Suprapubic skin (tissue), 4 donors: ENCODE data around the gene CACNG4. TPM values are rescaled to one million over a fixed set of nuclear protein-coding genes. Genes with fewer than 3 reads are reported as not detected.

Experiments used
- DNase-seq, 2 donors: peaks; one replicate each; pipeline ENCODE4 v3.0.0-alpha.2; 2019; ENCODE audit warnings: low spot score in 2 of 2
- H3K27ac ChIP-seq: fragments of 200-600 bp; sonication (generic); one replicate; pipeline ENCODE4 v1.5.1; 2019
- H3K27me3 ChIP-seq: fragments of 200-600 bp; sonication (generic); one replicate; pipeline ENCODE4 v1.5.1; 2019
- H3K36me3 ChIP-seq: fragments of 200-600 bp; sonication (generic); one replicate; pipeline ENCODE4 v1.5.1; 2019
- H3K4me1 ChIP-seq: fragments of 200-600 bp; sonication (generic); one replicate; pipeline ENCODE4 v1.5.1; 2019
- H3K4me3 ChIP-seq: fragments of 200-600 bp; sonication (generic); one replicate; pipeline ENCODE4 v1.5.1; 2019; ENCODE audit warnings: mild to moderate bottlenecking
- H3K9me3 ChIP-seq: fragments of 200-600 bp; sonication (generic); one replicate; pipeline ENCODE4 v1.5.1; 2019
- CTCF ChIP-seq, 2 donors: fragments of 200-600 bp in 1 of 2; fragments of 450-650 bp in 1 of 2; sonication (generic) in 1 of 2; IDR thresholded peaks; one replicate each; pipeline ENCODE4 v1.5.1; 2016 to 2019; ENCODE audit warnings: antibody characterized with exemption in 2 of 2, mild to moderate bottlenecking in 1 of 2, moderate library complexity in 1 of 2
- EP300 ChIP-seq: sonication (generic); formaldehyde crosslinking; IDR thresholded peaks from one replicate; pipeline ENCODE4 v1.6.1; 2017; ENCODE audit warnings: antibody characterized with exemption
- POLR2A ChIP-seq, 2 donors: fragments of 450-650 bp; IDR thresholded peaks; one replicate each; pipeline ENCODE4 v1.6.1; 2017; ENCODE audit warnings: antibody characterized with exemption in 2 of 2, mild to moderate bottlenecking in 2 of 2, moderate library complexity in 2 of 2
- POLR2AphosphoS5 ChIP-seq, 3 donors: sonication (generic); formaldehyde crosslinking; IDR thresholded peaks; one replicate each; pipeline ENCODE4 v1.6.1; 2017; ENCODE audit warnings: antibody characterized with exemption in 3 of 3
- WGBS: methylation state at CpG from one replicate; pipeline ENCODE4 v1.1.5; 2018; 5-methylcytosine and 5-hydroxymethylcytosine counted together
- total RNA-seq, 4 donors: library from RNA; depleted of rRNA; stranded (reverse); fragments of >200 nt; gene quantifications; one replicate each; pipeline ENCODE4 v1.1.0, GENCODE V29; 2016

CACNG4 gene
- total RNA-seq, 4 donors from 2014 or later, result 0.49 to 0.68 (median 0.51) TPM; not detected in 1

- TF ChIP-seq POLR2A (IDR thresholded peaks at IDR 0.05) (no peak), POLR2AphosphoS5 (IDR thresholded peaks at IDR 0.05) (no peak), CTCF (IDR thresholded peaks at IDR 0.05) (no peak)
- Histone ChIP-seq H3K36me3 (no peaks in the 10 kb centered on the region), H3K4me3 (no peak overlapping the region), H3K27me3 (no peaks in the 10 kb centered on the region), H3K4me1 (no peaks in the 10 kb centered on the region), H3K27ac (no peak overlapping the region), H3K9me3 (no peaks in the 10 kb centered on the region)
- DNase-seq, result no peak
- WGBS, result 85% methylated on average over 6 of the region's 6 CpGs
These were observed 98.6 kb downstream of the CACNG4 start for GRCh38 chr17:67063141-67063540.

- no peak overlapping the region for H3K4me3 ChIP-seq
- no peak overlapping the region for H3K27ac ChIP-seq
- H3K36me3 ChIP-seq, result no peaks in the 10 kb centered on the region
- 44% methylated on average over 2 of the region's 2 CpGs for WGBS
- no peak for DNase-seq
- no peak for TF ChIP-seq EP300
- no peak for TF ChIP-seq CTCF (IDR thresholded peaks at IDR 0.05)
- TF ChIP-seq POLR2A (IDR thresholded peaks at IDR 0.05), result no peak
- H3K9me3 ChIP-seq, result no peaks in the 10 kb centered on the region
- no peaks in the 10 kb centered on the region for H3K27me3 ChIP-seq
- no peaks in the 10 kb centered on the region for H3K4me1 ChIP-seq
These were observed 102.2 kb downstream of the CACNG4 start for GRCh38 chr17:67066717-67067116.

- WGBS, result 88% methylated on average over 13 of the region's 13 CpGs
These were observed 103.3 kb downstream of the CACNG4 start for GRCh38 chr17:67067571-67068482.

GRCh38 chr17:67068999-67069398, 104.5 kb downstream of the CACNG4 start:
- H3K4me3 ChIP-seq, result no peak overlapping the region
- H3K27ac ChIP-seq, result no peak overlapping the region
- DNase-seq, result no peak
- peaks cover 4% of the 10 kb centered on the region for H3K36me3 ChIP-seq
- WGBS, result 56% methylated on average over 3 of the region's 3 CpGs
- H3K4me1 ChIP-seq, result no peaks in the 10 kb centered on the region
- H3K27me3 ChIP-seq, result no peaks in the 10 kb centered on the region
- no peaks in the 10 kb centered on the region for H3K9me3 ChIP-seq
- TF ChIP-seq EP300 (no peak), POLR2AphosphoS5 (IDR thresholded peaks at IDR 0.05) (no peak), CTCF (IDR thresholded peaks at IDR 0.05) (no peak), POLR2A (IDR thresholded peaks at IDR 0.05) (no peak)

More at GRCh38 chr17:67067571-67068482, 103.3 kb downstream of the CACNG4 start:
- no peaks in the 10 kb centered on the region for H3K36me3 ChIP-seq
- no peaks in the 10 kb centered on the region for H3K4me1 ChIP-seq
- no peak for DNase-seq
- H3K4me3 ChIP-seq, result no peak overlapping the region
- H3K27me3 ChIP-seq, result no peaks in the 10 kb centered on the region
- H3K27ac ChIP-seq, result no peak overlapping the region
- H3K9me3 ChIP-seq, result no peaks in the 10 kb centered on the region
- TF ChIP-seq EP300 (no peak), POLR2A (IDR thresholded peaks at IDR 0.05) (no peak), POLR2AphosphoS5 (IDR thresholded peaks at IDR 0.05) (no peak), CTCF (IDR thresholded peaks at IDR 0.05) (no peak)

GRCh38 chr17:67069603-67070136, 105.2 kb downstream of the CACNG4 start:
- whole genome bisulfite sequencing, result 91% methylated on average over 5 of the region's 5 CpGs
- no peak for TF ChIP-seq POLR2AphosphoS5 (IDR thresholded peaks at IDR 0.05)
- Histone ChIP-seq H3K4me1 (no peaks in the 10 kb centered on the region), H3K27ac (no peak overlapping the region), H3K9me3 (no peaks in the 10 kb centered on the region), H3K4me3 (no peak overlapping the region), H3K27me3 (no peaks in the 10 kb centered on the region), H3K36me3 (peaks cover 5% of the 10 kb centered on the region)
- no peak for DNase-seq
